DOHH2 (cell line): ENCODE measurements around the gene KIAA0513.

Experiments used
- H3F3A ChIP-seq: fragments of 200-600 bp; sonication (generic), shearing (Covaris generic); 2 replicates; pipeline ENCODE4 v1.6.0; 2016; ENCODE audit warnings: antibody characterized with exemption, mild to moderate bottlenecking; ENCODE audit not compliant: control insufficient read depth, insufficient read depth
- H3K27ac ChIP-seq: fragments of 200-600 bp; sonication (generic); 2 replicates; pipeline ENCODE4 v1.5.1; 2014; ENCODE audit warnings: low read depth, mild to moderate bottlenecking, low read length, moderate library complexity
- H3K27me3 ChIP-seq: fragments of 200-600 bp; sonication (generic); 2 replicates; pipeline ENCODE4 v1.6.1; 2014; ENCODE audit warnings: mild to moderate bottlenecking, low read length, mixed read lengths; ENCODE audit not compliant: control insufficient read depth
- H3K36me3 ChIP-seq: fragments of 200-600 bp; sonication (generic); 2 replicates; pipeline ENCODE4 v1.6.1; 2014; ENCODE audit warnings: mild to moderate bottlenecking, low read length, moderate library complexity, mixed read lengths; ENCODE audit not compliant: control insufficient read depth
- H3K4me1 ChIP-seq: fragments of 200-600 bp; sonication (generic); 2 replicates; pipeline ENCODE4 v1.6.1; 2014; ENCODE audit warnings: mild to moderate bottlenecking, low read length, mixed read lengths; ENCODE audit not compliant: control insufficient read depth
- H3K4me2 ChIP-seq: fragments of 200-600 bp; sonication (generic); 2 replicates; pipeline ENCODE4 v1.6.0; 2014; ENCODE audit warnings: mild to moderate bottlenecking, low read length, moderate library complexity
- H3K4me3 ChIP-seq: fragments of 200-600 bp; sonication (generic); 2 replicates; pipeline ENCODE4 v1.5.1; 2014; ENCODE audit warnings: mild to moderate bottlenecking, low read length, mixed read lengths
- H3K79me2 ChIP-seq: fragments of 200-600 bp; sonication (generic); 2 replicates; pipeline ENCODE4 v1.6.1; 2014; ENCODE audit warnings: mild to moderate bottlenecking, low read length, mixed read lengths; ENCODE audit not compliant: control insufficient read depth
- H3K9me2 ChIP-seq: fragments of 200-600 bp; sonication (generic); replicated peaks from 2 replicates; pipeline ENCODE4 v1.6.1; 2014; ENCODE audit warnings: mild to moderate bottlenecking, low read length, mixed read lengths; ENCODE audit not compliant: control insufficient read depth
- H3K9me3 ChIP-seq: fragments of 200-600 bp; sonication (generic); 2 replicates; pipeline ENCODE4 v1.6.1; 2014; ENCODE audit warnings: antibody characterized with exemption, low read length, mixed read lengths; ENCODE audit not compliant: control insufficient read depth, insufficient read depth
- H4K20me1 ChIP-seq: fragments of 200-600 bp; sonication (generic); 2 replicates; pipeline ENCODE4 v1.6.0; 2014; ENCODE audit warnings: low read depth, mild to moderate bottlenecking, antibody characterized with exemption, low read length, moderate library complexity; ENCODE audit not compliant: control insufficient read depth, insufficient read depth
- EZH2phosphoT487 ChIP-seq: fragments of 200-600 bp; sonication (generic); IDR thresholded peaks from 2 replicates; pipeline ENCODE4 v1.6.1; 2017; ENCODE audit warnings: borderline replicate concordance, mild to moderate bottlenecking, antibody characterized with exemption, low read length, moderate library complexity, mixed read lengths
- TF ChIP-seq, protein P1 (sequence below): fragments of 200-600 bp; sonication (generic); IDR thresholded peaks from one replicate; pipeline ENCODE4 v1.5.1; 2014; ENCODE audit warnings: antibody characterized with exemption, mild to moderate bottlenecking, low read depth, low read length; ENCODE audit not compliant: poor library complexity, severe bottlenecking

KIAA0513 gene

DNA sequence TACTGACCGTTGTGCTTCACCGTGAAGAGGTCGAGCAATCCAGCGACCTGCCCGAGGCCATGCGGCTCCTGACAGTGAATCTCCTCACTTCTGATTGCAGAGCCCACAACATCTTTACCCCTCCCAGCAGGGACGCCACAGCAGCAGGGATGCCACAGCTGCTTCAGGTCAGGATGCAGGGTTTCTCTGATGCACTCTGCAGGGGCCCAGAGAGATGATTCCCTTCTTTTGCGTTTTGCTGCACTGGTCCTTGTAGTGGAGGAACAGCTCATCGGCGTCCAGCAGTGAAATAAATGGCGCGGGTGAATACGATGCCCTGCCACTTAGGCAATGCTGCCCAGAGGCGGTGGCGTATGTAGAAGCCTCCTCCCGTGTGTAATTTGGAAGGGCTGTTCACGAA is 5.6 kb downstream of the KIAA0513 start:
- Histone ChIP-seq H3K27me3 (peaks cover 23% of the 10 kb centered on the region), H3K27ac (no peak overlapping the region), H3K4me3 (no peak overlapping the region), H3K9me3 (no peaks in the 10 kb centered on the region), H3K36me3 (no peaks in the 10 kb centered on the region), H3K4me1 (peaks cover 3% of the 10 kb centered on the region), H3K79me2 (no peaks in the 10 kb centered on the region), H3K4me2 (no peak overlapping the region), H4K20me1 (no peaks in the 10 kb centered on the region), H3F3A (no peaks in the 10 kb centered on the region), H3K9me2 (no peaks in the 10 kb centered on the region)
- TF ChIP-seq, protein P1, sequence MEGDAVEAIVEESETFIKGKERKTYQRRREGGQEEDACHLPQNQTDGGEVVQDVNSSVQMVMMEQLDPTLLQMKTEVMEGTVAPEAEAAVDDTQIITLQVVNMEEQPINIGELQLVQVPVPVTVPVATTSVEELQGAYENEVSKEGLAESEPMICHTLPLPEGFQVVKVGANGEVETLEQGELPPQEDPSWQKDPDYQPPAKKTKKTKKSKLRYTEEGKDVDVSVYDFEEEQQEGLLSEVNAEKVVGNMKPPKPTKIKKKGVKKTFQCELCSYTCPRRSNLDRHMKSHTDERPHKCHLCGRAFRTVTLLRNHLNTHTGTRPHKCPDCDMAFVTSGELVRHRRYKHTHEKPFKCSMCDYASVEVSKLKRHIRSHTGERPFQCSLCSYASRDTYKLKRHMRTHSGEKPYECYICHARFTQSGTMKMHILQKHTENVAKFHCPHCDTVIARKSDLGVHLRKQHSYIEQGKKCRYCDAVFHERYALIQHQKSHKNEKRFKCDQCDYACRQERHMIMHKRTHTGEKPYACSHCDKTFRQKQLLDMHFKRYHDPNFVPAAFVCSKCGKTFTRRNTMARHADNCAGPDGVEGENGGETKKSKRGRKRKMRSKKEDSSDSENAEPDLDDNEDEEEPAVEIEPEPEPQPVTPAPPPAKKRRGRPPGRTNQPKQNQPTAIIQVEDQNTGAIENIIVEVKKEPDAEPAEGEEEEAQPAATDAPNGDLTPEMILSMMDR = no peak
- TF ChIP-seq EZH2phosphoT487 = no peak

DNA sequence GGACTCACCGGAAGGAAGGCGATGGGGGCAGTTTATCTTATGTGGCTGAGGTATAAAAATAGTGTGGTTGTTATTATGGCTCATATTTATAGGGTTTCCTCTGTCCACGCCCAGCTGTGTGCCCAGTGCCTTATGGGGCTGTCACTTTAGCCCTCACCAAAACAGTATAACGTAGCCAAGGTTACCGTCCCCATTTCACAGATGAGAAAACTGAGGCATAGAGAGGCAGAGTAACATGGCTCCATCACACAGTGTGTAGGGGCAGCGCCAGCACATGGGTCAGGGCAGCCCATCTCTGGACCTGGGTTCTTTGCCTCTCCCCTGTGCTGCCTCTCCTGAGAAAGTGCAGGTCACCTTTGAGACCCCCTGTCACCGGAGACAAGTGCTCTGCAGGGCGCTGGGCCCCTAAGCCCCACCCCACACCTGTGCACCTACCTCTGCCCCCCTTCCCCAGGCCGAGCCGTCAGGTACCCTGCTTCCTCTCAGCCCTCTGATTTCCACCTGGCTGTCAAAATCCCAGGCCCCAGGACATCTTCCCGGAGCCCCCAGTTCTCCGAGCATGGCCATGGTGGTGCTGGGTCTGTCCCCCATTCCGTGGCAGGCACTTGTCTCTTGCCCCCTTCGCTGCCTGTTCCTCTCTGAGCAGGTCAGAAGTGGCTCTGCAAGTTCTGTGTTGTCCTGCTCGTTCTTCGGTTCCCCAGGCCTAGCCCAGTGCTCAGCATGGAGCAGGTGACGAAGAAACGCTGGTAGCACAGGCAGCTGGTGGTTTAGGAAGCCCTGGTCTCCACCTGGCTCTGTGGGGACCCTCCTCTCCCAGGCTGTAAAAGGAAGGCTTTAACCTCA is 7.2 kb downstream of the KIAA0513 start:
- H3K36me3 ChIP-seq = no peaks in the 10 kb centered on the region
- no peak overlapping the region for H3K4me3 ChIP-seq
- no peaks in the 10 kb centered on the region for H3K79me2 ChIP-seq
- no peaks in the 10 kb centered on the region for H4K20me1 ChIP-seq
- no peaks in the 10 kb centered on the region for H3K4me1 ChIP-seq
- no peak overlapping the region for H3K4me2 ChIP-seq
- peaks cover 7% of the 10 kb centered on the region for H3K27me3 ChIP-seq
- H3K9me3 ChIP-seq = no peaks in the 10 kb centered on the region
- TF ChIP-seq EZH2phosphoT487 = no peak
- TF ChIP-seq, protein P1 = no peak
- no peak overlapping the region for H3K27ac ChIP-seq
- no peaks in the 10 kb centered on the region for H3K9me2 ChIP-seq
- no peaks in the 10 kb centered on the region for H3F3A ChIP-seq

DNA sequence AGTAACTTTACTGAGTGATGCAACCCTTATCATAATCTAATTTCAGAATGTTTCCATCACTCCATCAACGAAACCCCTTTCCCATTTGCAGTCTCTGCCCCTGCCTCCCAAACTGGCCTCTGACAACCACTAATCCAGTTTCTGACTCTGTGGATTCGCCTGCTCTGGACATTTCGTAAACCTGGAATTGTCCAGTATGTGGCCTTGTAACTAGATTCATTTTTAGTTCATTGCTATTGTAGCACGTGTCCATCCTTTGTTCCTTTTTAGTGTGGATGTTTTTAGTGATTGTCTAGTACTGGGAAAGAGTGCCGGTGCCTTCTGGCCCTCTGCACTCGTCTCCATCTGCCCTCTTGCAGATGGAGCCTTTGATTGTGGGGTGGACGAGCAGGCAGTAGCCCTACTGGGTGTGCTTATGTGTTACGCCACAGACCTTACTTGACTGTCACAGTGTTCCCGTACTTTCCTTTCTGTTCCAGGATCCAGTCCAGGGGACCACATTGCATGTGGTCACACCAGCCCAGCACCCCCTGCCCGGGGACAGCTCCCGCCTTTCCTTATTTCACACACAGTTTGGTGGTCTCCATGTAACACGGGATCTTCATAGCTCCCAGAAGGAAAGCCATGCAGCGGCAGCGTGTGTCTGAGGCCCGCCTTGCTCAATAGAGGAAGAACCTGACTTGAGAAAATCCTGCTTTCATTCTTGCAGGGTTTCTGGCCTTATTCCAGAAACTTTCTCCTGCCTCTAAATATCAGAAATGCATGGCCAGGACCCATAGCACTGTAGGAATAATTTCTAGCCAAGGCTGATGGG is 8.8 kb downstream of the KIAA0513 start:
- H3K27ac ChIP-seq = no peak overlapping the region
- H3F3A ChIP-seq = no peaks in the 10 kb centered on the region
- H4K20me1 ChIP-seq = no peaks in the 10 kb centered on the region
- TF ChIP-seq, protein P1 = no peak
- no peak overlapping the region for H3K4me2 ChIP-seq
- H3K27me3 ChIP-seq = peaks cover 2% of the 10 kb centered on the region; the same call in 1 of the 2 replicates
- H3K4me3 ChIP-seq = no peak overlapping the region
- H3K4me1 ChIP-seq = no peaks in the 10 kb centered on the region
- H3K9me3 ChIP-seq = no peaks in the 10 kb centered on the region
- H3K79me2 ChIP-seq = no peaks in the 10 kb centered on the region
- no peaks in the 10 kb centered on the region for H3K9me2 ChIP-seq
- no peaks in the 10 kb centered on the region for H3K36me3 ChIP-seq
